ENCODE results near the gene NOTCH2. TPM values are rescaled to one million over a fixed set of nuclear protein-coding genes. Genes with fewer than 3 reads are reported as not detected.

NOTCH2 gene
- polyA plus RNA-seq, 3 donors, result 47.3 to 108 (median 86.6) TPM

DNA sequence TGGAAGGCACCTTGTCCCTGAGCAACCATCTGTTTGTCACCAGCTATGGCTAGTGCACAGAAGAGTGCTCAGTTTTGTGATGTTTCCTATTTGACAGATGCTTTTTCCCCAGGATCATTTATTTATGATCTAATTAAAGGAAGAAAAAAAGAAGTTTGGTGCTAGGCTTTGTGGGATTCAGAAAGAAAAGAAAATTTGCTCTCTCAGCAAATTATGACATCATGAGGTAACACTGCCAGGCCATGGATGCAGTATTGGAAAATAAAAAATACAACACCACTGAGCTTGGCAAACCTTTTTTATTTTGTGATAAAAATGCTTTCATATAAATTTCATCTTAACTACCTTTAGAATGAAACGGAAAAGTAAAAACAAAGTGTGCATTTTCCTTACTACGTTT is 157.7 kb downstream of the NOTCH2 start:
- no peaks in the 10 kb centered on the region for H3K79me2 ChIP-seq (ENCODE audit: insufficient read depth, low read length)
- H3K27me3 Mint-ChIP-seq (ENCODE audit: low read depth in 3 of 3), result peaks cover 0 to 2% (median 0%) of the 10 kb centered on the region in 3 donors
- peaks cover 0 to 6% (median 0%) of the 10 kb centered on the region in 7 donors for H3K9me3 Mint-ChIP-seq
- H3K4me1 Mint-ChIP-seq, result no peaks in the 10 kb centered on the region
- H3K4me1 ChIP-seq (ENCODE audit: control insufficient read depth in 1 of 2, insufficient read depth in 2 of 2, low read length in 2 of 2), result no peaks in the 10 kb centered on the region
- no peaks in the 10 kb centered on the region for H3K9me3 ChIP-seq (replicated peaks in 1 of 2; ENCODE audit: control insufficient read depth in 1 of 2, insufficient read depth in 1 of 2, low read length in 2 of 2)
- no peak overlapping the region for H3K27ac Mint-ChIP-seq
- H3K27me3 ChIP-seq (ENCODE audit: control insufficient read depth in 2 of 2, insufficient read depth in 2 of 2, low read length in 2 of 2), result no peaks in the 10 kb centered on the region
- H3K9ac ChIP-seq (ENCODE audit: insufficient read depth, low read length, poor library complexity, severe bottlenecking), result no peak overlapping the region
- peaks cover 51 to 67% of the 10 kb centered on the region in 2 donors for H3K36me3 ChIP-seq (replicated peaks in 1 of 2; ENCODE audit: control insufficient read depth in 1 of 2, insufficient read depth in 2 of 2, low read length in 2 of 2)
- DNase-seq, result no peak
- H4K20me1 ChIP-seq (ENCODE audit: insufficient read depth, low read length), result peaks cover 94% of the 10 kb centered on the region
- no peak overlapping the region for H3K4me3 Mint-ChIP-seq
- H3K27ac ChIP-seq (ENCODE audit: low read depth in 1 of 2, low read length in 2 of 2), result no peak overlapping the region
- intact Hi-C loops (cut with micrococcal nuclease), result loop anchor here in 1 of 2 donors (5.0 kb wide), 1 partner anchor 51 kb away; no protein-coding TSS in a partner anchor
- H3K4me3 ChIP-seq (replicated peaks in 1 of 3; ENCODE audit: low read depth in 2 of 3, low read length in 3 of 3), result no peak overlapping the region
- WGBS (ENCODE audit: insufficient coverage), result no CpG with 5 or more reads among the region's 2 CpGs
- TF ChIP-seq CTCF (IDR thresholded peaks at IDR 0.05), result no peak
- no peak overlapping the region for H2AFZ ChIP-seq (ENCODE audit: insufficient read depth, low read depth, low read length, poor library complexity, severe bottlenecking)
- H3K36me3 Mint-ChIP-seq, result peaks cover 46 to 56% of the 10 kb centered on the region in 2 donors
- H3K4me2 ChIP-seq (replicated peaks; ENCODE audit: extremely low read depth, low read length, poor library complexity, severe bottlenecking), result no peak overlapping the region

DNA sequence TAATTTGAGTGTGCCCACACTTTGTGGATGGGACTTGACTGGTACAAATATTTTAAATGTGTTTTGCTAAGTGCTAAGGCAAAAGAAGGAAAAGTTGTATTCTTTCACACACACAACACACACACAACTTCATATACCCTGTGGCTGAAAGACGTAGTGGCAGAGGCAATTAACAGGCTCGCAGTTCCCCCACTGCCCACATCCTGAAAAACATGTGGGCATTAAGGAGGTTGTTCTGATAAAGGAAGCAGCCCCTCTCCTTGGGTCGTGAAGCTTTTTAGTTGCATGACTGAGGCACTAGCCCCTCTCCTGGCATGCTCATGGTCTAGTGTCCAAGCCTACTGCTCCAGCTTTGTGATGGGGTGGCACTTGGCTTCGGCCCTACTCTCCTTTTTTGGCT is 158.8 kb downstream of the NOTCH2 start:
- H3K36me3 ChIP-seq (replicated peaks in 1 of 2; ENCODE audit: control insufficient read depth in 1 of 2, insufficient read depth in 2 of 2, low read length in 2 of 2), result peaks cover 39 to 56% of the 10 kb centered on the region in 2 donors
- H3K4me3 ChIP-seq (replicated peaks in 1 of 3; ENCODE audit: low read depth in 2 of 3, low read length in 3 of 3), result no peak overlapping the region
- Mint-ChIP-seq H3K27ac (peak overlapping the region in 1 of 7 donors; percentile 8), H3K36me3 (peaks cover 34 to 44% of the 10 kb centered on the region in 2 donors), H3K4me3 (no peak overlapping the region), H3K9me3 (peaks cover 5 to 10% (median 8%) of the 10 kb centered on the region in 7 donors), H3K27me3 (ENCODE audit: low read depth in 3 of 3) (peaks cover 0 to 2% (median 0%) of the 10 kb centered on the region in 3 donors), H3K4me1 (no peaks in the 10 kb centered on the region)
- TF ChIP-seq CTCF (IDR thresholded peaks at IDR 0.05), result no peak
- no peaks in the 10 kb centered on the region for H3K27me3 ChIP-seq (ENCODE audit: control insufficient read depth in 2 of 2, insufficient read depth in 2 of 2, low read length in 2 of 2)
- H3K9ac ChIP-seq (ENCODE audit: insufficient read depth, low read length, poor library complexity, severe bottlenecking), result no peak overlapping the region
- peaks cover 0 to 4% of the 10 kb centered on the region in 2 donors for H3K9me3 ChIP-seq (replicated peaks in 1 of 2; ENCODE audit: control insufficient read depth in 1 of 2, insufficient read depth in 1 of 2, low read length in 2 of 2)
- H3K4me2 ChIP-seq (replicated peaks; ENCODE audit: extremely low read depth, low read length, poor library complexity, severe bottlenecking), result no peak overlapping the region
- no peaks in the 10 kb centered on the region for H3K79me2 ChIP-seq (ENCODE audit: insufficient read depth, low read length)
- no peak overlapping the region for H2AFZ ChIP-seq (ENCODE audit: insufficient read depth, low read depth, low read length, poor library complexity, severe bottlenecking)
- H4K20me1 ChIP-seq (ENCODE audit: insufficient read depth, low read length), result peaks cover 83% of the 10 kb centered on the region
- no peak overlapping the region for H3K27ac ChIP-seq (ENCODE audit: low read depth in 1 of 2, low read length in 2 of 2)
- intact Hi-C loops (cut with micrococcal nuclease), result loop anchor here in 1 of 2 donors (5.0 kb wide), 1 partner anchor 52 kb away; no protein-coding TSS in a partner anchor
- no peaks in the 10 kb centered on the region for H3K4me1 ChIP-seq (ENCODE audit: control insufficient read depth in 1 of 2, insufficient read depth in 2 of 2, low read length in 2 of 2)
- DNase-seq, result no peak
- 46% methylated on average over 2 of the region's 4 CpGs for WGBS (ENCODE audit: insufficient coverage)
